CMK (cell line): ENCODE data around the gene CARMIL1.

ENCODE experiments used
- DNase-seq: peaks from one replicate; pipeline ENCODE4 v3.0.0-alpha.2; 2010; ENCODE audit warnings: low read depth

CARMIL1 gene

DNA sequence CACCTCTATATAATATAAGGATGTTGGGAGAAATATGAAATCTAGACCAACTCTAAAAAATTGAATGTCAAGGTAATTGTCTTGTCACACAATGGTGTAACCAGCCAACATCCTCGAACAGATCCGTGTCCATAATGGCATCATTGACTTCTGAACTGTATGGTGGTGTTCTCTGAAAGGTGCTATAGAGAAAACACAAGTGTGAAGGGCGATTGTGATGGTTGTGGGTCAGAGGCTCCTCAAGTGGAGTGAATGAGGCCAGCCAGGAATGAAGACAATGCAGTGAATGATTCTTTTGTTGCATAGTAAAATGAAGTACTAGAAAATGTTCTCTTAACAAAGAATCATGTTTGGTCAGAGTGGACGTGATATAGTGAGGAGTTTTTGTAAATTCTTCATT, 58.3 kb downstream of the CARMIL1 start:
- DNase-seq: no peak

GRCh38 chr6:25340431-25341202, 61.4 kb downstream of the CARMIL1 start:
- peak; percentile 32 for DNase-seq

GRCh38 chr6:25341203-25341552, 62.0 kb downstream of the CARMIL1 start:
- no peak for DNase-seq

GRCh38 chr6:25341923-25342619, 62.9 kb downstream of the CARMIL1 start:
- no peak for DNase-seq

- no peak for DNase-seq
These were observed 63.6 kb downstream of the CARMIL1 start for GRCh38 chr6:25342802-25343201.

DNA sequence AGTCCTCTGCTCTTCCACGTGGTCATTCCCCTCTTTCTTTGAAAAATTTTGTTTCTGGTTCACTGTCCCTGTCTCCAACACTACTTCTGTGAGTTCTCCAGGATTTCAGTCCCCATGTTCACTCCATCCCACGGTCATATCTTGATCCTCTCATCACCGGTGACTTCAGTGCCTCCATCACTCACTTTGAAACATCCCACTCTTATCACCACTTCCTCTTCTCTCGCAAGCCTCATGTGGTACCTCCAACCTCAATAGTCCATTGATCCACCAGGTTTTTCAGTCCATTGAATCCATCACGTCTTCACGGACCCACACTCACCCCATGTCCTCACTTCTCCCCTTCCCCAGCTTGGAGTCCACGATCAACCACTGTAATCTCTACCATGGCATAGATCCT, 64.8 kb downstream of the CARMIL1 start:
- no peak for DNase-seq

- no peak for DNase-seq
These were observed 65.7 kb downstream of the CARMIL1 start for GRCh38 chr6:25344827-25345226.

GRCh38 chr6:25346064-25346463, 66.9 kb downstream of the CARMIL1 start:
- DNase-seq: no peak

GRCh38 chr6:25350573-25350972, 71.4 kb downstream of the CARMIL1 start:
- no peak for DNase-seq

GRCh38 chr6:25351485-25351884, 72.3 kb downstream of the CARMIL1 start:
- DNase-seq: no peak

- no peak for DNase-seq
These were observed 73.1 kb downstream of the CARMIL1 start for GRCh38 chr6:25352285-25352684.

DNA sequence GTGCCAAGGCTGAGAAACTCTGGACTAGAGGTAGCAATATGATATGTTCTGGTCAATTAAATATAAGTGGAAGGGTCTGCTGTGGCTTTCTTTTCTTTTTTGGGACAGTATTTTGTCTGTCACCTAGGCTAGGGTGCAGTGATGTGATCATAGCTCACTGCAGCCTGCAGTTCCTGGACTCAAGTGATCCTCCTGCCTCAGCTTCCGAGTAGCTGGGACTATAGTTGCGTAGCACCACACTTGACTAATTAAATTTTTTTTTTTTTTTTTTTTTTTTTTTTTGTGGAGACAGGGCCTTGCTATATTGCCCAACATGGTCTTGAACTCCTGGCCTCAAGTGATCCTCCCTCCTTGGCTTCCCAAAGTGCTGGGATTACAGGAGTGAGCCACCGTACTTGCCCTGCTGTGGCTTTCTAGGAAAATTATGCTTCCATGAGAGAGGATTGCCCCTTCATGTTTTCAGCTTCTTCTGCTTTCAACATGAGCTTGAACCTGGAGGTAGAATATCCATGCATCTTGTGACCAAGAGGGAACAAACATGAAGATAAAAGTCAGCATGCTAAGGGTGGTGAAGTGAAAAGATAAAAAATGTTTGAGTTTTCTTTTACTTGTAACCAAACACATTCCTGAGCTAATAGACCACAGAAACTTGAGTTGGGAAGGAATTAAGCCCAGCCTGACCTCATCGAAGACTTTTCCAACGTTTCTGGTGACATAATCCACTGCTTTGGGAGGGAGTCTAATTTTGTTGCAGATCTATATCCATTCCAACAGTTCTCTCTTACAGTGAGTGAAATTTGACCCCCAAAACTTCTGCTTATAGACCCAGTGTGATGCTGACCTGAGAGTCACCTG, 75.1 kb downstream of the CARMIL1 start:
- DNase-seq: no peak

DNA sequence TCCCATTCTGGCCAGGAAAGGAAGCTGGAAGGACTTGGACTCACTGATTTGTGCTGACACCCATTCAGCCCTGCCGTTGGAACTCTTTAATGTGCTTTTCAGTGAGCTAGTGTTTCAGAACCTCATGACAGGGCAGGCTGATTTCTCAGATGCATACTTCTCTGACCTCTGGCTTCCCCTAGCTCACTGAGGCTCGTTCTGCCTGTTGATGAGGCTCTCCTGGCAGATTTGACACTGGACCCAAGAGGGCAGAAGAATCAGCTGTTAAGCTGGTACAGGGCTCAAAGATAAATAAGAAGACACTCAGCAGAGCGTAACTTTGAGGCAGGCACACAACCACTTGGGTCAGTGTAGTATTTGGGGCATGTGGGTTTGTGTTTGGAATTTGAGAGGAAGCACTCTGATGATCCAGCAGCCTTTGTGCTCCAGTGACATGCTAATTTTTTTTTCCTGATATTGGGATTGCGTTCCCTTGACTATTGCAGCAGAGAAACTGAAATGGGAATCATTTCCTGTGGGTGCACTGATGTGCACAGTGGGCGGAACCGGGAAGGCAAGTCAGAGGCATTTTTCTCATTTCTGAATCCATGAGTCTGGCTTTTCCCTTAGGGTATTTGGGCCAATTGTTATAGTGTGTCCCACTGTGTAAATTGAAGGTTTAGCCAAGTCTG, 80.2 kb downstream of the CARMIL1 start:
- DNase-seq: no peak

DNA sequence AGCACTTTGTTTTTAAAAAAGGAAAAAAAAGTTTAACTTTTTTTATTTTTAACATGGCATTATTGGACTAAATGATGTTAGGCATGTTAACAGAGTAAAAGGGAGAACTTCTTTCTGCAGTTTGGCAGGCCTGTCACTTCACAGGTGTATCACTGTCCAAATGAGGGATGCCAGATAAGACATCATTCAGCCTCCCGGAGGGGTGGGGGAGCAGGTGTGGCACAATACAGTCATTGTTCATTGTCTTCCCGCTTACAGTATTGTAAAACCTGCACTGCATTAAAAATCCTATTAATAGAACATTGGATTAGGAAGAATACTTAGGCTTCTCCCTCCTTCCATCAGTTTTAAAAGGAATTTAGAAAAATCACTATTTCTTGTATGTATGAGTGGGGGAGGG, 80.7 kb downstream of the CARMIL1 start:
- DNase-seq: no peak

GRCh38 chr6:25360621-25361020, 81.4 kb downstream of the CARMIL1 start:
- no peak for DNase-seq

DNA sequence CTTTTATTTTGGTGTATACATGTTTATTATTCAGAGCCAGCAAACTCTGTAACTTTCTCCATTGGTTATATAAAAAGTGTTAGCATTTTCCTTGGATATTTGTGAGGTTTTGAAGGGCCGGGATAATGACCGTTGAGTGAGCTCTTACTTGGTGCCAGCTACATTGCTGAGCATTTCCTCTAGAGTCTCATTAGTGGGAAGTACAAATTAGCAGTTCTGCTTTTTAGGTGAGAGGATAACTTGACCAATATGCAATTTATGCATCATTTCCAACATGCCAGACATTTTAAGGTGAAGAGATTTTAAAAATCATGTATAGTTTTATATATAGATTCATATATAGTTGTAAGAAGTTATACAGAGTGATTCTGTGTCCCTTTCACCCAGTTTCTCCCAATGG, 84.3 kb downstream of the CARMIL1 start:
- DNase-seq: no peak

GRCh38 chr6:25365154-25365553, 86.0 kb downstream of the CARMIL1 start:
- DNase-seq: no peak

GRCh38 chr6:25366903-25367545, 87.8 kb downstream of the CARMIL1 start:
- DNase-seq: no peak

DNA sequence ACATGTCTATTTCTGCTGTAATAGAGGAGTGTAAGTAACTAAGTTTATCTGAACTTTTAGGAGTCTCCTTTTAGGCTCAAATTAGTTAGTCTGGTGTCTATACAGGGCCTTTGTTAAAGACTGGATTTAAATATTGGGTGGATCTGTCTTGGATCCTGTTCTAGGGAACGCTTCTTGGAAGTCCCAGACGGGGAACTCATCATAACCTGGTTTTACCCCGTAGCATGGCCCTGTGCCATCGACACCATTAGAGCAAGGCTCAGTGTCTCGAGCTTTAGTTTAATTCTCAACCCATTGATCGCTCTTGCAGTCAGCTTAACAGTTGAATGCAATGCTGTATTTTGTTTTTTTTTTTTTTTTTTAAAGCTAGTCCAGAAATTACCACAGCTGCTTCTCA, 89.9 kb downstream of the CARMIL1 start:
- DNase-seq: no peak

GRCh38 chr6:25369433-25370177, 90.4 kb downstream of the CARMIL1 start:
- DNase-seq: no peak
